Non-pigmented ciliary epithelial cell (primary cell): ENCODE data around the gene MCC.
"Not testable (repeated sequence)": the region's sequence is repeated elsewhere in the genome, so short reads cannot be mapped to it uniquely, and the experiment has no call there.

Source experiments
- DNase-seq: peaks from one replicate; pipeline ENCODE4 v3.0.0-alpha.2; 2010; ENCODE audit warnings: low read depth

MCC gene

DNA sequence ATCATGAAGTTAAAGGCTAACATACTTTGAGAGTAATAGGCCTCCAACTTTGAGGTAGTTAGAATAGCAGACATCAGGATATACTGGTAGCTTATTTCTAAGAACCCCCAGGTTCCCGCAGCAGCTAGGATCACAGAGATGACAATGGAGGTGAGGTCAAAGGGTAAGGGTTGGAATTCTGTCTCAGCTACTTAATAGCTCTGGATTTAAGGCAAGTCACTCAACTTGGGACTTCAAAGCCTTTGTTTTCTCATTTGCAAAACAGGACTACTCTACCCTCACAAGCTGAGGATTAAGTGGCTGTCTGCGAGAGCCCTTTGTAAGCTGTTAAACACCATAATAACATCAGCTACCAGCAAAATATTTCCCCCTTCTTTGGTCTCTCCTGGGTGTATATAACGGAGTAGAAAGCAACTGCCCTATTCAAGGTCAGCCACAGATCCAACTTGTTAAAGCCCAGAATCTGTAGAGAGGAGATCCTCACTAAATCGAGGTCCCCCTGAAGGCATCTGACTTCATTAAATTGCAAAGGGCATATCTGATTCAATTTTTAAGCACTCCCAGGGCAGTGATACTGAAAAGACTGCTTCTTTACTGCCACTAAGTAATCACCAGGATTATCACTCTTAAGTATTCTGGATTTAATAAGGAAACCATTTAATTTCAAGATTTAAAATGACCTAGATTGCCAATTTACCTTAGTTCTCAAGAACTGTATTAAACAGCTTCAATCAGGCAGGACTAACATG, 407.0 kb downstream of the MCC start:
- DNase-seq: no peak

DNA sequence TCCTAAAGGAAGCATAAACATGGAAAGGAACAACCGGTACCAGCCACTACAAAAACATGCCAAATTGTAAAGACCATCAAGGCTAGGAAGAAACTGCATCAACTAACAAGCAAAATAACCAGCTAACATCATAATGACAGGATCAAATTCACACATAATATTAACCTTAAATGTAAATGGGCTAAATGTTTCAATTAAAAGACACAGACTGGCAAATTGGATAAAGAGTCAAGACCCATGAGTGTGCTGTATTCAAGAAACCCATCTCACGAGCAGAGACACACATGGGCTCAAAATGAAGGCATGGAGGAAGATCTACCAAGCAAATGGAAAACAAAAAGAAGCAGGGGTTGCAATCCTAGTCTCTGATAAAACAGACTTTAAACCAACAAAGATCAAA, 411.6 kb downstream of the MCC start:
- DNase-seq: not testable (repeated sequence)

DNA sequence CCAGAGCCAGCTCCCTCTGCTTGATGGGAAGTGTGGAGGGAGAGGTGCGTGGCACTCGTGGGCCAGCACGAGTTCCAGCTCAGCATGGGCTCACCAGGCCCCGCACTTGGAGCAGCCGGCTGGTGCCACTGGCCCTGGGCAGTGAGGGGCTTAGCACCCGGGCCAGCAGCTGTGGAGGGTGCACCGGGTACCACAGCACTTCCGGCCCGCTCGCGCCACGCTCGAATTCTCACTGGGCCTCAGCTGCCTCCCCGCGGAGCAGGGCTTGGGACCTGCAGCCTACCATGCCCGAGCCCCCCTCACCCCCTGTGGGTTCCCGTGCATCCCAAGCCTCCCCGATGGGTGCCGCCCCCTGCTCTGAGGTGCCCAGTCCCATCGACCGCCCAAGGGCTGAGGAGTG, 413.2 kb downstream of the MCC start:
- DNase-seq: no peak

DNA sequence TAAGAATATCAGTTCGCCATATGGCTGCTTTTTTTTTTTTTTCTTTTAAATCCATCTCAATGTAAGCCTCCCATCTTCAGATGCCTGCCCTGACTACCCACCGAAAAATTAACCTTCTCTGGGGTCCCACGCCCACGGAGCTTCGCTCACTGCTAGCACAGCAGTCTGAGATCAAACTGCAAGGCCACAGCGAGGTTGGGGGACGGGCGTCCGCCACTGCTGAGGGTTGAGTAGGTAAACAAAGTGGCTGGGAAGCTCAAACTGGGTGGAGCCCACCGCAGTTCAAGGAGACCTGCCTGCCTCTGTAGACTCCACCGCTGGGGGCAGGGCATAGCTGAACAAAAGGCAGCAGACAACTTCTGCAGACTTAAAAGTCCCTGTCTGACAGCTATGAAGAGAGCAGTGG, 414.6 kb downstream of the MCC start:
- not testable (repeated sequence) for DNase-seq

DNA sequence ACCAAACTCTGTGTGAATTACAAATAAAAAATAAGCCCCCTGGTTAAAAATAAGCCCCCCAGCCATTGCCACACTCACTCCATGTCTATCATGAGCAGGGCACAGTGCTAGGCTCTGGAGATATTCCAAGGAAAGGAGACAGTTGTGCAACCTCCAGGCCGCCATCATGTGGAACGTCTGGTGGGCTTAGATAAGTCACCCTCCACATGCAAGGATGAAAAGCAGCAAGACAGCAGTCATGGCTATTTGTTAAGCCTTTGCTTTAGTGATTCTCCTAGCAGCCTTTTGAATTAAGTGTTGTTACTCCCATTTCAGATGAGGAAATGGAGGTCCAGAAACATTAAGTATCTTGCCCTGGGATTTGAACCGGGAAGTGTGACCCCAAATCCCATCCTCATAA, 416.9 kb downstream of the MCC start:
- DNase-seq: no peak

DNA sequence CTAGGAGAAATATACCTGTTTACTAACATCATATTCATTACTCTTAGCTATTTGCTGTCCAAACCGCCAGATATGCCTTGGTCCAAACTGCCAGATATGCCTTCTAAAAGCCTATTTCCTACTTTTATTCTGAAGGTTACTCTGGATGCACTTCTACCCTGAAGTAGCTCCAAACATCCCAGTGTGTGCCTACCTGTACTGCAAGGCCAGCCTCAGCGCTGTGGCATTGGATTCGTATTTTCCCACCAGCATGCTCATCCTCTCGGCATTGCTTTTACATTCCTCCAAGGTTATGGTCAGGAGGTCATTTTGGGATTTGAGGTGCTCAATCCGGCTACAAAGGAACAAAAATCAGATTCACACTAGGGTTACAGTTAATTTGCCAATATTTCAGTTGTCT, 417.4 kb downstream of the MCC start:
- no peak for DNase-seq

DNA sequence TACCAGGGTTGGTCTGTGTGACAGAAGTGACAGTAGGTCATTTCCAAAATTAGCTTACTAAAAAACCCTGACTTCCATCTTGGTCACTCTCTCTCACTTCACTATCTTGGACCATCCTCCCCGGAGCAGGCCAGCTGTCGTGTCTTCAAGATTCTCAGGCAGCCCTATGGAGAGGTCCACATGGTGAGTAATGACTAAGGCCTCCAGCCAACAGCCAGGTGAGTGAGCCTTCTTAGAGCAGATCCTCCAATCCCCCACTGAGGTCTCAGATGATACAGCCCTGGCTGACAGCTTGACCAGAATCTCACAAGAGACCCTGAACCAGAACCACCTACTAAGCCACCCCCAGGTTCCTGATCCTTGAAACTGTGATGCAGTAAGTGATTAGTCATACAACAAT, 419.7 kb downstream of the MCC start:
- no peak for DNase-seq

DNA sequence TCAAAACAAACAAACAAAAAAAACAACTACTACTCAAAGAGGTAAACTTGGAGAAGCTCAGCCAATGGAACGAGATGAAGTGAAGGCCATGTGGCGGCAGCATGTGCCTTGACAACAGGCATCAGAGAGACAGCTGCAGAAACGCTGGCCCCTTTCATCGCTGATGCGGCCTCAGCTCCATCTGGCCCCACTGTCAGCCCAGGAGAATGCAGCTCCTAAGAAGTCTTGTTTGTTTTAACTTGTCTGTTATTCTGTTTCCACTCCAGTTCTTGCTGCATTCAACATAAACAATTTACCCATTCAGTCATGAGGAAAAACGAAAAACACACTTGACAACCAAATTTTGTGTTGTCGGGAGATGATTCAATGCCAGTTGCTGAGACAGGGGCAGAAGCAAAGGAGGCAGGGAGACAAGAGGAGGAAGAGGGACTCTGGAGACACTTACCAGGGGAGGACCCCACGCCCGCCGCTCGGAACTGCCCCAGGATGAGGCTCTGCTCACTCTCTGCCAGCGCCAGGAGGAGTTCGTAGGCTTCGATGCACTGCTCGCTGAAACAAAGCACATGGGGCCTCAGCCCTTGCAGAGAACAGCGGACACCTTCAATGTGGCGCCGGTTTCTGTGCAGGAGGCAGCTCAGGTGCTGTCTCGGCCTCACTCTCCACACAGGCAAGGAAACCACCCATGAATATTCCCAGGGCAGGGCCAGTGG, 420.5 kb downstream of the MCC start:
- no peak for DNase-seq

DNA sequence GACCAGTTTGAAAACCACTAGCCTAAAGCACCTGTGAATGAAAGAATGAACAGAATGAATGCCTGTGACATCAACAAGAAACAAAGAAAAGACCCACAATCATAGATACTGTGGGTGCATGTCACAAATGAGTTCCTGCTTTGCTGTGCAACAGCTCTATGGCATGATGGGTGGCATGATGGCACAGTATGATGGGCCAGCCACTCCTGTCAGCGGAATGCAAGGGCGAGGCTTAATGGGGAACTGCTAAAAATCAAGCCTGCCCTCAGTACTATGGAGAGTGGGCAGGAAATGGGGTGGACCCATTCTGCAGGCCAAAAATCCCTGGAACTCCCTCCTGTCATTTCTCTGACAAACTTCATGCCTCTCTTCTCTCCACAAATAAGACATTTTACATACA, 422.6 kb downstream of the MCC start:
- DNase-seq: no peak

DNA sequence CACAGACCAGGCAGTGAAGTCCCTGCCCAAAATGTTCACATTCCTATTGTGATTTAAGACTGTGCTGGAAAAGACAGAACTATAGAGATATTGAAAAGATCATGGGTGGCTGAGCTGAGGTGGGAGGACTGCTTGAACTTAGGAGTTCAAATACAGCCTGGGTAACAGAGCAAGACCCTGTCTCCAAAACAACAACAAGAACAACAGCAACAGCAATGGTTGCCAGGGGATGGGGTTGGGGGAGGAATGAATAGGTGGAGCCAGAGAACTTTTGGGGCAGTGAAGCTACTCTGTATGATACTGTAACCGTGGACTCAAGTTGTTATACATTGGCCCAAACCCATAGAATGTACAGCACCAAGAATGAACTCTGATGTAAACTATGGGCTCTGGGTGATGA, 423.4 kb downstream of the MCC start:
- DNase-seq: no peak

DNA sequence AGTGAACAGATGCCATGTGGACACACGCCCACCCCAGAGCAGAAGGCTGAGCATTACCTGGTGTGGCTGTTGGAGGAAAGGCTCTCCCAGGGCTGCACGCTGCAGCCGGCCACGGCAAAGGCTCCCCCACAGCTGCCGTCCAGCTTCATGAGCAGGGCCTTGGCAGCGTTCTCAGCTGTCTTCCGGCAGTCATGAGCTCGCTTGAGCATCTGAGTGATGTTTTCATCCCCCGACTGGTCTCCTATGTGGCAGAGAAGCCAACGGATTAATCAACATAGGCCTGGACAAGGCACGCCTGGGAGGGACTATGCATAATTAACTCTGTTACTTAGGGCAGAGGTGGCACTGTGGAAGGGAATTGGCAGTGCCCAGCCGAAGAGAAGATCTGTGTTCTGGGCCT, 424.3 kb downstream of the MCC start:
- no peak for DNase-seq

DNA sequence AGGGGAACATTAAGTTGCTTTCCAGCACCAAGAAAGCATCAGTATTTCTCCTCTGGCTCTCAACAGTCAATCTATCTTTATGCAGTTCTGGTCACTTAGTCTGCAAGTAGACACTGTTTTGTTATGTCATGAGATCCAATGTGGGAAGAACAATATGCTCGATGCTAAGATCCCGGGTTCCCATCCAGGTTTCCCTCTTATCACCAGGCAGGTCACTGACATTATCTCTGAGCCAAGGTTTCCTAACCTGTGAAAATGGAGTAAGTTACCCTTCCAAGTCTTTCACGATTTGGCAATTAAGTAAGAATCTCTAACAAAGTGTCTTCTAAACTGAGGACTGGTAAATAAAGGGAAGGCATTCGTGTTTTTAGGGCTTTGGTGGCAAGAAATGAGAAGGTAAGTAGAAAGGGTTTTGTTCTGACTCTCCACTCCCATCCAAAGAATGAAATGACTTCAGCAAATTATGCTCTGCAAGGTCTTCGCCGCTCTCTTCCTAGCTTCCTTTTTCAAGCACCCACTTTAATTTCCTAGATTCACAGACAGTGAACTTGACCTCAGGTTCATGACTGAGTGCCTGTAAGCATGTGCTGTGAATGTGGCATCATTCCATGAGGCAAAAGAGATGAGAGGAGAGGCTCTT, 425.3 kb downstream of the MCC start:
- no peak for DNase-seq

DNA sequence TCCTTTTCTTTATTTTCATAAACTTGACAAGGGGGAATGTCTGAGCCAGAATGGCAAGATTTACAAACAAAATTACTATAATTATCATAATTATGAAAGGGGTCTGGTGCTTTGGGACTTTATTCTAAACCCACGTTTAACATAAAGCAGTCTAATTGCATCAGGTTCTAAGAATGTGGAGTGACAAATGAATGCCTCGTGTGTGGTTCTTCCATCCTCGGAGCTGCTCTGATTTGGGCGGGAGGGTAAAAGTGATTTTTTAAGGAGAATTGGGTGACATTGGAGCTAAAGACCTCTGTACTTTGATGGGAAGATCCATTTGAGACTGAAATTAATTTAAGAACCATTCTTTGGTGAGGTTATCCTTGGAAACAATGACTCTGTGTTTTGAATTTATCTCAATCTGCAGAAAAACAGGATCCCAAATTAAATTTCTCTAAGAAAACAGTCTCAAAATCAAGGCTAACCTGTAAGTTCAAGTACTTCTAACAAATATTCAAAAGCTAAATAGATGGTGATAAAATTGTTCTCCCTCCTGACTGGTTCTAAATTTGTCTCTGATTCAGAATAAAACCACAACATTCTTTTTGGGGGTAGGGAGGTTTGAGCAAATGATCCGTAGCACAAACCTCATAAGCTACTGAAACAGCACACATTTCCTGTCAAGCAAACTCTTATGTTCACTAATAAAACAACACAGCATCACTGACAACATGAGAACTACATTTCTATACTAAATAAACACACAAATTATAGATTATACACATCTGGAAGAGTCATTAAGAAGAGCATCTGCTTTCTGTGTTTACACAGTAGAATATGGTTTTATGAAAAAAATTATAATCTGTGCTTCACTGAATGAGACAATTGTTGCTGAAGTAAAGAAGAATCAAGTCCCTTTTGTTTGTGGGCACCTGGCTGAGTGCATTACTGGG, 426.1 kb downstream of the MCC start:
- DNase-seq: peak; percentile 71

DNA sequence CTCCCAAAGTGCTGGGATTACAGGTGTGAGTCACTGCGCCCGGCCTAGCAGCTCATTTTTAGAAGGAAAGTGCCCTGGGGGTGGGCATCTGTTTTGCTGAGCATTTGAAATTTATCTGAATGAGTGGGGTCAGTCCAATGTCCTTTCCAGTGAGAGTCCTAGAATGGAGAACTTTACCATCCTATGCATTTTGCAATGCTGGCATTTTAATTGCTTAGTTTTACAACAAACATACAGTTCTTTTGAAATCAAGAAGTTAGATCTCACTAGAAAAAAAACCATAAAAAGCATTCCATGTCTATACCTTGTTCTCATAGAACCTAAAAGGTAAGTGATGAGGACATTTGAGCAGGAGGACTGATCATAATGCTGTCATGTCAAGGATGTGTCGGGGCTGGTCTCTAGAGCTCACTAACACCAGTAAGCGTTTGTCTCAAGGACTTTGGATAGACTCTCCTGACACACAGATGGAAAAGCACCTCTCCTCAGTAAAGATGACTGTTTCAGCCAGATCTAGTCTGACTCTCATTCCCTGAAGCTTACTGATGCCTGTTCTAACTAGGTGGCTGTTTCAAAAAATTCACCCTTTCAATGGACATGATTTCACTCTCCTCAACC, 427.7 kb downstream of the MCC start:
- no peak for DNase-seq

DNA sequence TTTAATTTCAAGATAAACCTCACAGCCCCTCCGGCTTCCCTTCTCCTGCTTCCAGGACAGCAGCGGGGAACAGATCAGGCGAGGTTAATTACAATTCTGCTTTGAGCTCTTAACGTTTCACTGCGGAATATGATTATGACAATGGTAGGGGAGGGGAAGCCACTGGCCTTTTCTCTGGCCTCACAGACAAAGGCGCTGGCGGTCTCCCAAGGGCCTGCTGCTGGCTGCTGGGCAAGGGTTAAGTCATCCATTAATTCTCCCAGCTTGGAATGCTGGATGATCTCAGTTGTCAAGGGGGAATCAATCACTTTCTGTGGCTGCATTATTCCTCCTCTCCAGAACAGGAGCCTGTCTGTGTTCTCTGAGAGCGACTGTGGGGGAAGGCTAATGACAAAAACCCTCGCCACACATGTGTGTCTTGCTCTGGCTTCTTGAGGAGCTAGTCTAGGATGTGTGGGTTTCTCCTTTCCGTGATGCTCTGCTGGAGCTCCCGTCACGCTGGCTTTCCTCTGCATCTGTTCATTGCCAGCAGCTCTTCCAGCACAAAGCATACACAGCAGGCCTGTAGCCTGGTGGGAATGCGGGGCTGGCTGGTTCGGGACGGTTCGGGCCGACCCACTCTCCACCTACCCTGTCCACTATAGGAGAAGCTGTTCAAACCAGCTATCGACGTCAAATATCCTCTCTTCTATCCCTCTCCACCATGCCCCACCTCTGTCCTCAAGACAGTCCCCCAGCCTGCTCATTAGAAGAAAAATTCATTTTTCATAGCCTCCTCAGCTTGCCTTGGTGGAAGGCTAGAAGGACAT, 428.8 kb downstream of the MCC start:
- DNase-seq: no peak

DNA sequence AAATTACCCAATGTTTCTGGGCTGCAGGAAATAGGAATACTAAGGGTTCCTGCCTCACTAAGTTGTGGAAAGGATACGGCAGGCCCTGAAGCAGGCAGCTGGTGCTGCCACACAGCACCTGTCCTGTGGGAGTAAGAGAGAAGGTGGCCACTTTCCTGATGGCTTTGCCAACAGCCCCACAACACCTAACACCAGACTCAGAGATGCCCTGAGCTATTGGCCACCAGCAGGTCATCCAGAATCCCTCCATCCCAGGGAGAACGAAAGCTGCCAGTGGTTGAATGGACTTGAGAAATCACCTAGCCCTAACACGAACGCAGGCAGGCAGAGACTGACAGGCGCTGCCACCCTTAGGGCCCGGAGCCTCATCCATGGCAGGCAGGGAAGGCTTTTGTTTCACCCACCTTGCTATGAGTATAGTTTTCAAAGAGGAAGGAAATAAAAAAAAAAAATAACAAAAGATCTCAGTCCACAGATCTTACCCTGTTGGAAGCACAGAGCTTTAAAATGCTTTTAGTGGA, 429.5 kb downstream of the MCC start:
- no peak for DNase-seq

DNA sequence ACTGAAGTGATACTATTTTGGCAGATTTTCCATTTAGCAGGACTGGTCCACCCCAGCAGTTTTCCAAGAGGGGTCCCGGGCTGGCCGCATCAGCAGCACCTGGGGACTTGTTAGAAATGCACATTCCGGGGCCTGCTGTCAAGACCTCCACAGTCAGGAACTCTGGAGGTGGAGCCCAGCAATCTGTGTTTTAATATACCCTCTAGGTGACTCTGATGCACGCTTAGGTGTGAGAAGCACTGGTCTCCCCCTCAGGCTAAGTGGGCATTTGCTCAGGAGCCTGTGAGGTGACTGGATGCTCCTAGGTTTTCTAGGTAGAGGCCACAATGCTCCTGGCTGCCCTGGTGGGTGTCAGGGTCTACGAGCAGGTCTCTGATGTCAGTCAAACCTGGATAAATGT, 430.0 kb downstream of the MCC start:
- DNase-seq: no peak

DNA sequence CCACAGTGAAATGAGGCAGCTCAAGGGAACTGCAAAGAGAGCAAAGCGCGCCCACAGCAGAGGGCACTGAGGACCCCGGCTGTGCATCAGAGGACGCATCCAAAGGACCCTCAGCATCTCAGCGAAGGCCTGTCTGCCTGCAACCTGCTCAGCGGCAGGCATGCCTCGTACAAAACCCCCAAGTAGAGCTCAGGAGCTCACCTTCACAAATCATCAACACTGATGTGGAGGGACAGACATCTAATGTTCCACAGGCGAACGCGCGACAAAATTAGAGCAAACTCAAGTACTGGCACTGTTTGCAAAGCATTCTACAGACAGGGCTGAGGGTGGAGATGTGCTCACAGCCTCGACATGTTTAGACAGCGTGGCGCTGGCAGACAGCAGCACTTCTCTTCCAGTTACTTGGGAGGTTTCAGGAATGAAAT, 430.7 kb downstream of the MCC start:
- no peak for DNase-seq

DNA sequence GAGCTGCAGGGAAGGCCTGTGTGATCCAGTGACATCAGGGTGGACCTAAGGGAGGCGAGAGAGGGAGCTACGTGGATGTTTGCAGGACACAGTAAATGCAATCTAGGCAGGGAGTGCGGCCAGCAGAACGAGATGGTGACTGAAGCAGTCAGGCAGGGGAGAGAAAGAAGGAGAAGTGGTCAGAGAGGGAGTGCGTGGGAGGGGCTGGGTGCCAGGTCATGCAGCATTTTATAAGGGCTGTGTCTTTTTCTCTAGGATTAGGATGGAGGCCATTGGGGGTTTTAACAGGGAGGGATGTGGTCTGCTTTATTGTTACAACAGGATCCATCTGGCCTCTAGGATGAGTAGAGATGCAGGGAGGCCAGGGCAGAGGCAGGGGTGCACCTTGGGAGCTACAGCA, 431.3 kb downstream of the MCC start:
- DNase-seq: no peak

DNA sequence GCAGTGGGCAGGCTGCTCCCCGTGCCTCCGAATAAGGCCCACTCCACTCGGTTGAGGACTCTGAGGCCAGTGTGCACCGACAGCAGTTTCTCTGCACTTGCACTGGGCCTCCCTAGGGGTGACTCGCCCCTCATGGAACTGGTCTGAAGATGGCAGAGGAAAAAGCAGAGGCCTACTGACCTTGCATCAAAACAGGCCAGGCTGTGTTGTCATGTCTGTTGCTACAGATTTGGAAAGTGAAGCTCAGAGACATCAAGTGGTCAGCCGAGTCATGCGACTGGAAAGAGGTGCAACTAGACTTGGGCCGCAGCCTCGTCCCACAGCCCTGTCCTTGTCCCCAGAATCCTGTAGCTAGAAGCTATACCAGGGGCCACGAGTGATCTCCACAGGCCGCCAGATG, 433.4 kb downstream of the MCC start:
- no peak for DNase-seq

DNA sequence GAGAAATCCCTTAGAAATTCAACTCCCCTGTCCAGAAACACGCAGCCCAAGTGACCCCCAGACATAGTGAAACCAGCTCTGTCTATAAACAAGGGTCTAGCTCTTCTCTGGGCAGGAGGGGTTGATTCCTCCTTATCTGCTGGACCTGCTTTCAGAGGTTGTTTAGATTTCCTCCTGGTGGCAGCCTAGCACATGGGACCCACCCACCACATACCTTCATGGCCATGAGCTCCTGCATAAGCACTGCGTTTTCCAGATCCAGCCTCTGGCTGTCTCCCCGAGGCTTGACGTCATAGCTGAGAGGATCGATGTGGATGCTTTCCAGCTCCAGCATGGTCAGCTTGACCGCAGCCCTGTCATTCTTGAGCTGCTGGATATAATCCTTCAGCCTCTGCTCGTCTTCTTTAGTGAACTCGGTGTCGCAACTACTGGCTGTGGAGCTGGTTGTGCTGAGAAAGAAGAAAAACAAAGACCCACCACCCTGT, 434.7 kb downstream of the MCC start:
- no peak for DNase-seq
